Measurements from ENCODE around the gene FAAP24. TPM values are rescaled to one million over a fixed set of nuclear protein-coding genes. Genes with fewer than 3 reads are reported as not detected.

Gene FAAP24
- total RNA-seq, 1 experiment from 2014 or later = 6.0 TPM

- H3K9ac ChIP-seq (ENCODE audit: extremely low read depth, insufficient read length, low read length) = no peak overlapping the region
- no peaks in the 10 kb centered on the region for H3K9me3 ChIP-seq (ENCODE audit: control insufficient read depth, low read depth, low read length)
- no peak overlapping the region for H3K4ac ChIP-seq (ENCODE audit: low read depth, low read length)
- peak overlapping the region in 1 of 3 experiments; percentile 21; a peak in 1 of 7 replicates for H3K27ac Mint-ChIP-seq
- H3K27me3 Mint-ChIP-seq (ENCODE audit: low read depth) = no peaks in the 10 kb centered on the region
- H3T11ph ChIP-seq (ENCODE audit: low read length) = no peak overlapping the region
- H3K27ac ChIP-seq (ENCODE audit: insufficient read length, low read depth, low read length) = no peak overlapping the region
- no peak overlapping the region for H4K8ac ChIP-seq (replicated peaks; ENCODE audit: insufficient read length, low read depth, low read length)
- DNase-seq = no peak
- no peak overlapping the region for H3K23ac ChIP-seq (ENCODE audit: insufficient read length, low read depth, low read length)
- H2BK120ac ChIP-seq (ENCODE audit: low read depth, low read length, poor library complexity, severe bottlenecking) = no peak overlapping the region
- TF ChIP-seq CTCF (conservative IDR thresholded peaks at IDR 0.05) = no peak
- H2BK5ac ChIP-seq (ENCODE audit: insufficient read length, low read length) = no peak overlapping the region
- no peak overlapping the region for H3K4me3 Mint-ChIP-seq
- no peaks in the 10 kb centered on the region for H3K79me1 ChIP-seq (ENCODE audit: insufficient read depth, low read depth, low read length, poor library complexity, severe bottlenecking)
- H3K9me3 Mint-ChIP-seq = peaks cover 0 to 3% of the 10 kb centered on the region in 2 experiments; a peak in 1 of 5 replicates
- H2BK15ac ChIP-seq (ENCODE audit: low read depth, low read length) = no peak overlapping the region
- H3K56ac ChIP-seq (ENCODE audit: insufficient read length, low read depth, low read length) = no peak overlapping the region
- H3K4me2 ChIP-seq (ENCODE audit: insufficient read depth, insufficient read length, low read length) = no peak overlapping the region
- no peak overlapping the region for H2AK5ac ChIP-seq (ENCODE audit: insufficient read length, low read length)
- H4K20me1 ChIP-seq (ENCODE audit: control insufficient read depth, insufficient read depth, insufficient read length) = no peaks in the 10 kb centered on the region
- H3K36me3 Mint-ChIP-seq (ENCODE audit: insufficient read depth in 1 of 3, low read depth in 3 of 3) = peaks cover 10 to 41% (median 35%) of the 10 kb centered on the region in 3 experiments; a peak in 6 of 7 replicates
- no peak overlapping the region for H2BK12ac ChIP-seq (ENCODE audit: insufficient read length, low read depth, low read length)
- H3K4me1 ChIP-seq (ENCODE audit: insufficient read depth, low read length) = no peaks in the 10 kb centered on the region
- no peaks in the 10 kb centered on the region for H3K79me2 ChIP-seq (ENCODE audit: insufficient read depth, low read length)
- no peak overlapping the region for H3K18ac ChIP-seq (ENCODE audit: insufficient read length, low read depth, low read length)
- H3K23me2 ChIP-seq (ENCODE audit: insufficient read length, low read depth, low read length, poor library complexity, severe bottlenecking) = no peaks in the 10 kb centered on the region
- no peak overlapping the region for H2BK20ac ChIP-seq (ENCODE audit: low read depth, low read length, poor library complexity, severe bottlenecking)
- H3K4me1 Mint-ChIP-seq = peaks cover 0 to under 1% of the 10 kb centered on the region in 2 experiments; a peak in 1 of 4 replicates
- no CpG with 5 or more reads among the region's 6 CpGs for WGBS (ENCODE audit: extremely low coverage, insufficient read length, low lambda C conversion rate)
- no peaks in the 10 kb centered on the region for H3K27me3 ChIP-seq (ENCODE audit: insufficient read depth, low read length)
- no peak overlapping the region for H2AFZ ChIP-seq (ENCODE audit: low read length)
- no peak overlapping the region for H4K91ac ChIP-seq (ENCODE audit: insufficient read length, low read depth, low read length)
- H3K14ac ChIP-seq (ENCODE audit: insufficient read depth, low read length) = no peak overlapping the region
- H4K5ac ChIP-seq (ENCODE audit: insufficient read length, low read depth, low read length) = no peak overlapping the region
Measured at GRCh38 chr19:32924200-32924599, 47.8 kb upstream of the FAAP24 start.

Data from H9 (cell line).